ENCODE measurements around the gene DVL2.
"Not testable (repeated sequence)": the region's sequence is repeated elsewhere in the genome, so short reads cannot be mapped to it uniquely, and the experiment has no call there.

The DVL2 gene

DNA sequence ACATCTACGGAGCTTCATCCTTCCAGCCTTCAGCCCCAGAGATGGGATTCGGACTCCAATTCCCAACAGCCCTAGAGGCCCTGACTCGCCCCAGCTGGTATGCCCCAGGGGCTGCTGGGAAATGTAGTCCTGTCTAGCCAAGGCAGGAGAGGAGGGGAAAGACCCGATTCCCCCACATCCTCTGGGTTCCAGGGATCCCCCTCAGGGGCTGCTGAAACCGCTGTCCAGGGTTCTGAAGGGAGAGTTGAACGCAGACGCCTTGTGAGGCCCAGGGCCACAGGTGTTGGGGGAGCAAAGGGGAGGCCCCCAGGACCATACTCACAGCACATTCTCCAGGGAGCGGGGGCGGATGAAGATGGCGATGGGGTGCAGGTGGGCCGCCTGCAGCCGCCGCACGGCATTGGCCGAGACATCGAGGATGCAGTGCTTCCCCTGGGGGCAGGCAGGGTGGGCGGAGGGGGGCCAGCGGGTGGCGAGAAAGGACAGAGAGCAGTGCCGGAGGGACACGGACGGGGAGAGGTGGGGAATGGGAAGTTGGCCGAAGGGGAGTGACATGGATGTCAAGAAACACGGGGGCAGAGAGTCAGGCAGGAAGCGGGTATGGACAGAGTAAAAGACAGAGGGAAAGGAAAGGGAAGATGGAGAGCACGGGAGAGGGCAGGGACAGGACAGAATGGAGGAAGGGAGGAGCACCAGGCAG lies 42.6 kb downstream of the DVL2 start:
- TF ChIP-seq ZNF274 (IDR thresholded peaks at IDR 0.05; ENCODE audit: low read depth, low read length) (no peak), YY1 (IDR thresholded peaks at IDR 0.05; ENCODE audit: insufficient read depth, insufficient read length) (no peak), SUZ12 (IDR thresholded peaks at IDR 0.05; ENCODE audit: extremely low read depth, insufficient read depth, insufficient read length) (no peak)
- Histone ChIP-seq H3K36me3 (ENCODE audit: insufficient read depth, insufficient read length, low read length) (peaks cover 46% of the 10 kb centered on the region), H3K9me3 (ENCODE audit: insufficient read depth, low read length) (no peaks in the 10 kb centered on the region), H3K4me1 (ENCODE audit: insufficient read depth, insufficient read length) (peaks cover 6% of the 10 kb centered on the region), H3K27me3 (ENCODE audit: insufficient read depth, insufficient read length) (no peaks in the 10 kb centered on the region), H3K9ac (ENCODE audit: insufficient read length, low read depth) (no peak overlapping the region), H3K4me3 (ENCODE audit: insufficient read length, low read depth) (no peak overlapping the region)
- DNase-seq (ENCODE audit: low read depth, low spot score) = peak; percentile 47

DNA sequence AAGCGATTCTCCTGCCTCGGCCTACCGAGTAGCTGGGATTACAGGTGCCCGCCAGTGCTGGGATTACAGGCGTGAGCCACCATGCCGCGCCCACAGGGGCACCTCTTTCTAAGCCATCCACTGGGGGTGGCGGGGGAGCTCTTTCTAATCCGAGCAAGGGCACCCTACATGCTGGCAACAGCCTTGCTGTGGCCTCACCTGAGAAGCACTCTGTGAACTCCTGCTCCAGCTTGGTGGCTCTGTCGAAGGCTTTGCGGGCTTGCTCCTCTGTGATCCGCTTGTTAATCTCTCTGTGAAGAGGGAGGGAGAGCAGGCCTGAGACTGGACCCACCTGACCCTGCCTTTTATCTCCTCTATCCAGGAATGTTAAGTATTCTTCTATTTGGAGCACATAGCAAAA lies 43.2 kb downstream of the DVL2 start:
- H3K9me3 ChIP-seq (ENCODE audit: insufficient read depth, low read length) = no peaks in the 10 kb centered on the region
- H3K27me3 ChIP-seq (ENCODE audit: insufficient read depth, insufficient read length) = no peaks in the 10 kb centered on the region
- peaks cover 6% of the 10 kb centered on the region for H3K4me1 ChIP-seq (ENCODE audit: insufficient read depth, insufficient read length)
- no peak overlapping the region for H3K4me3 ChIP-seq (ENCODE audit: insufficient read length, low read depth)
- TF ChIP-seq YY1 (IDR thresholded peaks at IDR 0.05; ENCODE audit: insufficient read depth, insufficient read length) (no peak), ZNF274 (IDR thresholded peaks at IDR 0.05; ENCODE audit: low read depth, low read length) (no peak), SUZ12 (IDR thresholded peaks at IDR 0.05; ENCODE audit: extremely low read depth, insufficient read depth, insufficient read length) (no peak)
- DNase-seq (ENCODE audit: low read depth, low spot score) = no peak
- H3K9ac ChIP-seq (ENCODE audit: insufficient read length, low read depth) = no peak overlapping the region
- peaks cover 41% of the 10 kb centered on the region for H3K36me3 ChIP-seq (ENCODE audit: insufficient read depth, insufficient read length, low read length)

DNA sequence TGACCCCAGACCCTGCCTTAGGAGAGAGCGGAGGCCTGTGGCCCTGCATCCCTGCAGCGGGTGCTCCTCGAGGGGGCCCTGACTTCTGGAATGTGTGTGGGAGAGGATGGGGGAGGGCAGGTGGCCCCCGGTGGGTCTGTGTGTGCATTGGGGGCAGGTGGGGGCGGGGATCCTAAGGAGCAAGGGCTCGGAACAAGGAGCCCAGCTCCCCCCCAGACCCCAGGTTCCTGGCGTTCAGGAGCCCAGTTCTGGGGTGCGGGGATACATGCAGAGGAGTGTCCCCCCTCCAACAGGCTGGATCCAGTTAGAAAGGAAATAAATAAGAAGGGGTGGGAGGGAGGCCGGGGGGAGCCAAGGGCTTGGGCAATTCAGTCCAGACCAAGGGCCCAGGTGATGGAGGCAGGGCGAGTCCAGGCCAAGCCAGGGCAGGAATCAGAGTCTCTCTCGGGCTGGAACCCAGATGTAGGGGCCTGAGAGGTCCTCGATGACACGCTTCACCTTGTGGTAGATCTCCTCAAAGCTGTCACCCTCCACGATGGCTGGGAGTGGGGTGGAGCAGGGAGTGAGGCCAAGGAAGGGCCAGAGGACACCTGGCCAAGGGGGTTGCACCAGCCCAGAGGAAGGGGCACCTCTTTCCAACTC lies 43.9 kb downstream of the DVL2 start:
- TF ChIP-seq YY1 (IDR thresholded peaks at IDR 0.05; ENCODE audit: insufficient read depth, insufficient read length) (no peak), SUZ12 (IDR thresholded peaks at IDR 0.05; ENCODE audit: extremely low read depth, insufficient read depth, insufficient read length) (no peak), ZNF274 (IDR thresholded peaks at IDR 0.05; ENCODE audit: low read depth, low read length) (no peak)
- no peak for DNase-seq (ENCODE audit: low read depth, low spot score)
- Histone ChIP-seq H3K27me3 (ENCODE audit: insufficient read depth, insufficient read length) (no peaks in the 10 kb centered on the region), H3K9ac (ENCODE audit: insufficient read length, low read depth) (peak overlapping the region; percentile 21), H3K4me3 (ENCODE audit: insufficient read length, low read depth) (no peak overlapping the region), H3K9me3 (ENCODE audit: insufficient read depth, low read length) (no peaks in the 10 kb centered on the region), H3K36me3 (ENCODE audit: insufficient read depth, insufficient read length, low read length) (peaks cover 34% of the 10 kb centered on the region), H3K4me1 (ENCODE audit: insufficient read depth, insufficient read length) (peaks cover 6% of the 10 kb centered on the region)

DNA sequence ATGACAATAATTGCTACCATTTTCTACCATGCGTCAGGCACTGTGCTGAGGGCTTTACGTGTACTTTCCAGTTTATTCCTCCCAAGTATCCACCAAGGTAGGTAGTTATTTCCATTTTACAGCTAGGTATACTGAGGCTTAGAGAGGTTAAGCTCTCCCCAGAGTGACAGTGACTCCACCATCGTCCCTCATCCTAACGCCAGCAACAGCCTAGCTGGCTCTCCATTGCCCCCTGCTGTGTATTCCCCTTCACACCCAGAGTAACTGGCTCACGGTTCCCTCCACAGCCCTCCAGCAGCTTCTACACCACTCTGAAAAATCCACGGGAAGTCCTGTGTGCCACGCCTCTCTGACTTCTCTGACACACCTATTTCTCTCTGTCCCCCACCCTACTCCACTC lies 48.1 kb downstream of the DVL2 start:
- H3K9me3 ChIP-seq (ENCODE audit: insufficient read depth, low read length) = no peaks in the 10 kb centered on the region
- DNase-seq (ENCODE audit: low read depth, low spot score) = no peak
- no peaks in the 10 kb centered on the region for H3K27me3 ChIP-seq (ENCODE audit: insufficient read depth, insufficient read length)
- peaks cover 12% of the 10 kb centered on the region for H3K36me3 ChIP-seq (ENCODE audit: insufficient read depth, insufficient read length, low read length)
- no peak overlapping the region for H3K9ac ChIP-seq (ENCODE audit: insufficient read length, low read depth)
- peaks cover 4% of the 10 kb centered on the region for H3K4me1 ChIP-seq (ENCODE audit: insufficient read depth, insufficient read length)
- H3K4me3 ChIP-seq (ENCODE audit: insufficient read length, low read depth) = no peak overlapping the region
- no peak for TF ChIP-seq SUZ12 (IDR thresholded peaks at IDR 0.05; ENCODE audit: extremely low read depth, insufficient read depth, insufficient read length)
- TF ChIP-seq ZNF274 (IDR thresholded peaks at IDR 0.05; ENCODE audit: low read depth, low read length) = no peak
- no peak for TF ChIP-seq YY1 (IDR thresholded peaks at IDR 0.05; ENCODE audit: insufficient read depth, insufficient read length)

DNA sequence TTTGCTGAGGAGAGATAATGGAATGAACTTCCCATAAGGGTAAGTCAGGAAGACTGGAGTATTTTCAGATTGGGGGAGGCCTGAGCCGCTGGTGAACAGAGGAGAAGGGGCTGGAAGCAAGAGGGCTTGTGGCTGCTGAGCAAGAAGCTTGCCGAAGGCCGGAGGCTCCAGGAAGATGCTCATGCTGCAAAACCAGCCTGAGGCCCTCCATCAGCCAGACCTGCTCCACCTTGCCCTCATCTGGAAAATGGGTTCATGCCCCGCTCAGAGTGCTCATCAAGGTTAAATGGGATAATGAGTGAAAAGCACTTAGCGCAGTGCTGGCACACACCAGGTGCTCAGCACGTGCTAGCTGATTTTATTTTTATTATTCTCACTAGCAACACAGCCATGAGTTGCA lies 49.7 kb downstream of the DVL2 start:
- Histone ChIP-seq H3K36me3 (ENCODE audit: insufficient read depth, insufficient read length, low read length) (peaks cover 3% of the 10 kb centered on the region), H3K9me3 (ENCODE audit: insufficient read depth, low read length) (no peaks in the 10 kb centered on the region), H3K27me3 (ENCODE audit: insufficient read depth, insufficient read length) (no peaks in the 10 kb centered on the region), H3K9ac (ENCODE audit: insufficient read length, low read depth) (no peak overlapping the region), H3K4me1 (ENCODE audit: insufficient read depth, insufficient read length) (no peaks in the 10 kb centered on the region), H3K4me3 (ENCODE audit: insufficient read length, low read depth) (no peak overlapping the region)
- no peak for DNase-seq (ENCODE audit: low read depth, low spot score)
- TF ChIP-seq ZNF274 (IDR thresholded peaks at IDR 0.05; ENCODE audit: low read depth, low read length) (no peak), SUZ12 (IDR thresholded peaks at IDR 0.05; ENCODE audit: extremely low read depth, insufficient read depth, insufficient read length) (no peak), YY1 (IDR thresholded peaks at IDR 0.05; ENCODE audit: insufficient read depth, insufficient read length) (no peak)

DNA sequence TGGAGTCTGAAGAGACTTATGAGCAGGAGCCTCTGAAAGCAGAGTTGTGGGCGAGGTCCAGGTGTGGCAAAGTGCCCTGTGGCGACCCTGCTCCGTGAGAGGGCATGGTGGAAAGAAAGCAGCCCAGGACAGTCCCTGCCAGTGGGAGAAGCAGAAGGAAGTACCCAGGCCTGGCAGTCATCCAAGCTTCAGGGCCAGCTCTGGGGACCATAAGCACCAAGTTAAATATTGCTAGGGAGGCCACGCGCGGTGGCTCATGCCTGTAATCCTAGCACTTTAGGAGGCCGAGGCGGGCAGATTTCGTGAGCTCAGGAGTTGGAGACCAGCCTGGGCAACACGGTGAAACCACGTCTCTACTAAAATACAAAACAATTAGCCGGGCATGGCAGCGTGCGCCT lies 50.2 kb downstream of the DVL2 start:
- peaks cover 3% of the 10 kb centered on the region for H3K36me3 ChIP-seq (ENCODE audit: insufficient read depth, insufficient read length, low read length)
- H3K9ac ChIP-seq (ENCODE audit: insufficient read length, low read depth) = no peak overlapping the region
- H3K9me3 ChIP-seq (ENCODE audit: insufficient read depth, low read length) = no peaks in the 10 kb centered on the region
- no peak overlapping the region for H3K4me3 ChIP-seq (ENCODE audit: insufficient read length, low read depth)
- H3K27me3 ChIP-seq (ENCODE audit: insufficient read depth, insufficient read length) = no peaks in the 10 kb centered on the region
- no peaks in the 10 kb centered on the region for H3K4me1 ChIP-seq (ENCODE audit: insufficient read depth, insufficient read length)
- DNase-seq (ENCODE audit: low read depth, low spot score) = no peak
- TF ChIP-seq YY1 (IDR thresholded peaks at IDR 0.05; ENCODE audit: insufficient read depth, insufficient read length) (no peak), SUZ12 (IDR thresholded peaks at IDR 0.05; ENCODE audit: extremely low read depth, insufficient read depth, insufficient read length) (no peak), ZNF274 (IDR thresholded peaks at IDR 0.05; ENCODE audit: low read depth, low read length) (no peak)

DNA sequence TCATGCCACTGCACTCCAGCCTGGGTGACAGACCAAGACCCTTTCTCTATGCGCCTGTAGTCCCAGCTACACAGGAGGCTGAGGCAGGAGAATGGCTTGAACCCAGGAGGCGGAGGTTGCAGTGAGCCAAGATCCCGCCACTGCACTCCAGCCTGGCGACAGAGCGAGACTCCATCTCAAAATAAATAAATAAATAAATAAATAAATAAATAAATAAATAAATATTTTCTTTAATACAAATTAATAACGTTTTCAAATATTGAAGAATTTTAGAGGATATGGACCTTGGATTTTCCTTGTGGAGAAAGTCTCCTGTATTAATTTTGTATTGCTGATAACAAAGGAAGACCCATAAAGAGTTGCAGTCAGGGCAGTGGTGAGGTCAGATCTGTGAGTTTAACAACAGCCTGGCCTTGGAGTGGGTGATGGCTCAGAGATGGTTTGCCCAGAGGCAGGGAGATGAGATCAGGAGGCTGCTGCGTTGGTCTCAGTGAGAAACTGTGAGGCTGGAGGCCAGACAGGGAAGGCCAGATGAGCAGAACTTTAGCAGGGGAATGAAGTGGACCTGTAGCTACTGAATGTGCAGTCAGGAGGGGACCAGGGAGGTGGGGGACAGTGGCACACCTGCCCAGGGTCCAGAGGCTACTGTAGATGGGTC lies 50.8 kb downstream of the DVL2 start:
- TF ChIP-seq YY1 (IDR thresholded peaks at IDR 0.05; ENCODE audit: insufficient read depth, insufficient read length) (no peak), SUZ12 (IDR thresholded peaks at IDR 0.05; ENCODE audit: extremely low read depth, insufficient read depth, insufficient read length) (no peak), ZNF274 (IDR thresholded peaks at IDR 0.05; ENCODE audit: low read depth, low read length) (no peak)
- no peaks in the 10 kb centered on the region for H3K9me3 ChIP-seq (ENCODE audit: insufficient read depth, low read length)
- H3K36me3 ChIP-seq (ENCODE audit: insufficient read depth, insufficient read length, low read length) = peaks cover 3% of the 10 kb centered on the region
- no peaks in the 10 kb centered on the region for H3K27me3 ChIP-seq (ENCODE audit: insufficient read depth, insufficient read length)
- H3K4me3 ChIP-seq (ENCODE audit: insufficient read length, low read depth) = no peak overlapping the region
- H3K9ac ChIP-seq (ENCODE audit: insufficient read length, low read depth) = no peak overlapping the region
- no peak for DNase-seq (ENCODE audit: low read depth, low spot score)
- H3K4me1 ChIP-seq (ENCODE audit: insufficient read depth, insufficient read length) = no peaks in the 10 kb centered on the region

DNA sequence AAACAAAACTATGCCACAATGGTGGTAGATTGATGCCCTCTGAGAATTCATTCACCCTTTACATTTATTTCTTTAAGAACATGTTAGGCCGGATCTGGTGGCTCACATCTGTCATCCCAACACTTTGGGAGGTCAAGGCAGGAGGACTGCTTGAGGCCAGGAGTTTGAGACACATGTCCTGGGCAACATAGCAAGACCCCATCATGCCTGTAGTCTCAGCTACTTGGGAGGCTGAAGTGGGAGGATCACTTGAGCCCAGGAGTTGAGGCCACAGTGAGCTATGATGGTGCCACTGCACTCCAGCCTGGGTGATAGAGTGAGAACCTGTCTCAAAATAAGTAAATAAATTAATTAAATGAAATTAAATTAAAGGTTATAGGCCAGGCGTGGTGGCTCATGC lies 52.2 kb downstream of the DVL2 start:
- H3K9ac ChIP-seq (ENCODE audit: insufficient read length, low read depth); H3K9me3 ChIP-seq (ENCODE audit: insufficient read depth, low read length); H3K27me3 ChIP-seq (ENCODE audit: insufficient read depth, insufficient read length); H3K4me3 ChIP-seq (ENCODE audit: insufficient read length, low read depth); H3K4me1 ChIP-seq (ENCODE audit: insufficient read depth, insufficient read length); DNase-seq (ENCODE audit: low read depth, low spot score); H3K36me3 ChIP-seq (ENCODE audit: insufficient read depth, insufficient read length, low read length): not testable (repeated sequence)
